HG03175 (cell line): ENCODE measurements around the gene TSPAN1.
A peak's percentile ranks its signal among the peaks of the same experiment; 100 is the strongest.
"Not testable (repeated sequence)": the region's sequence is repeated elsewhere in the genome, so short reads cannot be mapped to it uniquely, and the experiment has no call there.

Experiments used
- ATAC-seq: cut with Tn5 transposase; IDR thresholded peaks from one replicate; pipeline ENCODE4 v1.9.1; 2021; ENCODE audit warnings: mild to moderate bottlenecking, moderate library complexity; ENCODE audit not compliant: unreplicated experiment

TSPAN1 gene

DNA sequence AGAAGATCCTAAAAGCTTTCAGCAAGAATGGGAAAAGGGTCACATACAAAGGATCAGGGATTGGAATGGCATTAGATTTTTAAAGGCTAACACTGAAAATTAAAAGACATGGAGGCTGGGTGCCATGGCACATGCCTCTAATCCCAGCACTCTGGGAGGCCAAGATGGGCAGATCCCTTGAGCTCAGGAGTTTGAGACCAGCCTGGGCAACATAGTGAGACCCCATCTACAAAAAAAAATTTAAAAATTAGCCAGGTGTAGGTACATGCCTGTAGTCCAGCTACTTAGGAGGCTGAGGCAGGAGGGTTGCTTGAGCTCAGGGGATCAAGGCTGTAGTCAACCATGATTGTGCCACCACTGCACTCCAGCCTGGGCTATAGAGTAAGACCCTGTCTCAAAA lies 40.6 kb downstream of the TSPAN1 start:
- ATAC-seq, result no peak

DNA sequence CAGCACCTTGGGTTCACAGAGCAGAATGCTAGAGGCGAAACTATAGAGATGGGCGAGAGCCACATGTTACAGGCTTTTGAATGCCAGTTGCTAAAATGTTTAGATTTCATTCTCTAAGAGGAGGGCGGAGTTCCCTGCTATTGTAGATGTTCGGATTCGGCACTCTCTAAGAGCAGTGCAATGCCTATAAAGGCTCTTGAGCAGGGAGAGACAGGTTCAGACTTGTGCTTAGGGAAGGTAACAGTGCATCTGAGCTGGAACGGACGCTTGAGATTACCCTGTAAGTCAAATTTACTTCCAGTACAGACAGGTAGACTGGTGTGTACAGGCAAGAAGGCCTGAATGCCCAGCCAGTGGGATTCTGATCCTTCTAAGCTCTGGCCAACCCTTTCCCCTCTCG lies 43.6 kb downstream of the TSPAN1 start:
- ATAC-seq, result no peak

DNA sequence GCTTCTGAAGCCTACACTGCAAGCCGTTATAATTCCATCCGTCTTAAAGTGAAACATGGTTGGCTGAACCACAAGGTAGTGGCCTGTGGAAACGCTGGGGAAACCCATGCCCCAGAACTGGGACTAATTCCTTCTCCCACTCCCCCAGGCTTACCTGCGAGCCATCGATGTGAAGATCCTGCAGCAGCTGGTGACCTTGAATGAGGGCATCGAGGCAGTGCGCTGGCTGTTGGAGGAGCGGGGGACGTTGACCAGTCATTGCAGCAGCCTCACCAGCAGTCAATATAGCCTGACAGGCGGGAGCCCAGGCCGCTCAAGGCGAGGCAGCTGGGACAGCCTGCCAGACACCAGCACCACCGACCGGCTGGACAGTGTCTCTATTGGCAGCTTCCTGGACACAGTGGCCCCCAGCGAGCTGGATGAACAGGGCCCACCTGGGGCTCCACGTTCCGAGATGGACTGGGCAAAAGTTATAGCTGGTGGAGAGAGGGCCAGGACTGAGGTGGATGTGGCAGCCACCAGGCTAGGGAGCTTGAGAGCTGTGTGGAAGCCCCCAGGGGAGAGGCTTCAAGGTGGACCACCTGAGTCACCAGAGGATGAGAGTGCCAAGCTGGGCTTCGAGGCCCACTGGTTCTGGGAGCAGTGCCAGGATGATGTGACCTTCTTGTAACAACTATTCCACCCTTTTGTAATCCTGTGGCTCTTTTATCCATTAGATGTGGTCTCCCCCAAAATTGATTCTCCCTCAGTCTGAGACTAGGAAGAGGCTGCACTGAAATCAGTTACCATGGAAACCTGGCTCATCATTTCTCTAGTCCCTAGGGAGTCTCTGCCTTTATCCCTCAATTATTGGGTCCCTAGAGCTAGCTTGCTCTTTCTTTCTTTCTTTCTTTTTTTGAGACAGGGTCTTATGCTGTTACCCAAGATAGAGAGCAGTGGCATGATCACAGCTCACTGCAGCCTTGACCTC lies 44.9 kb downstream of the TSPAN1 start:
- no peak for ATAC-seq

DNA sequence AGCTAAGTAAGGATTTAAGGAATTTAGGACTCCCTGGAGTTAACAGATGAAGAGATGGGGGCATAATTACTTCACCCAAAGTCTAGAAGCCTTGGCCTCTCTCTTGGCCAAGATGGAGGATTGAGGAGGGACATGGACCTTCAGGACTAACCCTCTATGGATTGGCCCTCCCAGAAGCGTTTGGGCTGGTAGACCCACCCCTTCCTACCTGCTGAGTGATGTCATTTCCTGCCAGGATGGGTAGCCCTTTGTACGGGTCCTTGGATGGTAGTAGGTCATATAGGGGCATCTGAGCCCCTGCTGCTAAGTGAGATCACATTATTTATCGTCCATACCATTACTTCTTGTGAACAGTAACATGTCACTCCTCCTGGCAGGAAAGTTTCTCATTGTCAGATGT lies 45.9 kb downstream of the TSPAN1 start:
- no peak for ATAC-seq

DNA sequence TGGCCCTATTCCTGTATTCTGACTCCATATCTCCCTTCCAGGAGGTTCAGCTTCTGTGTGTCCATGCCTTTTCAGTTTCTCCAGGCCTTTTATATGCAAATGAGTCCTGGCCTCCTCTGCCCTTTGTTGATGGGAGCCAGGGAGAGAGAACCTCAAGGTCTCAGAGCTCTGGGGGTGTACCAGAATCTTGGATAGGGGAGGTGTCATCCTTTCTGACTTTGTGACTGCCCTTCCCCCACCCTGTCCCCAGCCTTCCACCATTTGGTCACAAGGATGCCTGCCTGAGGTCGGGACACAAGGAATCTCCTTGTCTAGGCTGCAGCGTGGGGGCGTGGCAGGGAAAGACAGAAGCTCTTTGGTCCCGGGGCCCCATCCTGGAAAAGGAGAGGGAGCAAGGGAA lies 46.9 kb downstream of the TSPAN1 start:
- no peak for ATAC-seq

DNA sequence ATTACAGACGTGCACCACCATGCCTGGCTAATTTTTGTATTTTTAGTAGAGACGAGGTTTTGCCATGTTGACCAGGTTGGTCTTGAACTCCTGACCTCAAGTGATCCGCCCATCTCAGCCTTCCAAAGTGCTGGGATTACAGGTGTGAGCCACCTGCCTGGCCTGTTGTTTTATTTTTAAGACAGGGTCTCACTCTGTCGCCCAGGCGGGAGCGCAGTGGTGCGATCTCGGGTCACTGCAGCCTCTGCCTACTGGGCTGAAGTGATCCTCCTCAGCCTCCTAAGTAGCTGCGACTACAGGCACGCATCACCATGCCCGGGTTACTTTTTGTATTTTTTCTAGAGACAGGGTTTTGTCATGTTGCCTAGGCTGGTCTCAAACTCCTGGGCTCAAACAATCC lies 48.2 kb downstream of the TSPAN1 start:
- not testable (repeated sequence) for ATAC-seq

- ATAC-seq, result peak; percentile 71
Measured at GRCh38 chr1:46223472-46223943, 48.6 kb downstream of the TSPAN1 start.

GRCh38 chr1:46224966-46225365 lies 50.1 kb downstream of the TSPAN1 start:
- ATAC-seq, result no peak

DNA sequence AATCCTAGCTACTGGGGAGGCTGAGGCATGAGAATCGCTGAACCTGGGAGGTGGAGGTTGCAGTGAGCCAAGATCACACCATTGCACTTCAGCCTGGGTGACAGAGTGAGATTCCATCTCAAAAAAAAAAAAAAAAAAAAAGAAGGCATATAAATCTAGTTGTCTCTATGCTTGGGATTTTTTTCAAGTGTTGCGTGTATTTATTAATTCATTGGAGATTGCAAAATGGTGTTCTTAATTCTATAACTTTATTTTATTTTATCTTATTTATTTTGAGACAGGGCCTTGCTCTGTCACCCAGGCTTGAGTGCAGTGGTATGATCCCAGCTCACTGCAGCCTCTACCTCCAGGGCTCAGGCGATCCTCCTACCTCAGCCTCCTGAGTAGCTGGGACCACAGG lies 56.3 kb downstream of the TSPAN1 start:
- ATAC-seq, result not testable (repeated sequence)
